Measurements from ENCODE around the gene GJD4.

DNA sequence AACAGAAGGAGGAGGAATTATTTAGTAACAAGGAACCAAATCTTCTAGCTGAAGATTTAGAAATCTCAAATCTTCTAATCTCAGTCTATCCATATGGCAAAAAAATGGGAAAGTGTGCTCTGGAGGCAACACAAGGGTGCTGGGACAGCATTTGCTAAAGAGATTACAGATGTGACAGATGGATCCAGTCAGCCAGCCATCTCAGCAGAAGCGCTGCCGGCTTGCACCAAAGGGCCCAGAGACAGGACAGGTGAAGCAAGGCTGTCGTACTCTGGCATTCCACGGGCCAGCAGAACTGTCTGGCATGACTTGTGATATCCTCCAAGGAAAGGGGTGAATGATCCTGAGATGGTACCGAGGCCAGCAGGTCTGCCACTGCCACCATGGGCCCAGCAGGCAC is 45.7 kb upstream of the GJD4 start:
- TF ChIP-seq, protein P1, sequence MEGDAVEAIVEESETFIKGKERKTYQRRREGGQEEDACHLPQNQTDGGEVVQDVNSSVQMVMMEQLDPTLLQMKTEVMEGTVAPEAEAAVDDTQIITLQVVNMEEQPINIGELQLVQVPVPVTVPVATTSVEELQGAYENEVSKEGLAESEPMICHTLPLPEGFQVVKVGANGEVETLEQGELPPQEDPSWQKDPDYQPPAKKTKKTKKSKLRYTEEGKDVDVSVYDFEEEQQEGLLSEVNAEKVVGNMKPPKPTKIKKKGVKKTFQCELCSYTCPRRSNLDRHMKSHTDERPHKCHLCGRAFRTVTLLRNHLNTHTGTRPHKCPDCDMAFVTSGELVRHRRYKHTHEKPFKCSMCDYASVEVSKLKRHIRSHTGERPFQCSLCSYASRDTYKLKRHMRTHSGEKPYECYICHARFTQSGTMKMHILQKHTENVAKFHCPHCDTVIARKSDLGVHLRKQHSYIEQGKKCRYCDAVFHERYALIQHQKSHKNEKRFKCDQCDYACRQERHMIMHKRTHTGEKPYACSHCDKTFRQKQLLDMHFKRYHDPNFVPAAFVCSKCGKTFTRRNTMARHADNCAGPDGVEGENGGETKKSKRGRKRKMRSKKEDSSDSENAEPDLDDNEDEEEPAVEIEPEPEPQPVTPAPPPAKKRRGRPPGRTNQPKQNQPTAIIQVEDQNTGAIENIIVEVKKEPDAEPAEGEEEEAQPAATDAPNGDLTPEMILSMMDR (IDR thresholded peaks at IDR 0.05 in 2 of 3, conservative IDR thresholded peaks at IDR 0.05 in 1 of 3; ENCODE audit: borderline replicate concordance in 1 of 3, insufficient read depth in 1 of 3, low read depth in 2 of 3, low read length in 2 of 3), result no peak
- no peak for TF ChIP-seq RAD21 (IDR thresholded peaks at IDR 0.05; ENCODE audit: low read depth)
